H1 (cell line): ENCODE results near the gene NRXN3. TPM values are rescaled to one million over a fixed set of nuclear protein-coding genes. Genes with fewer than 3 reads are reported as not detected.

ENCODE experiments used
- FOSL1 ChIP-seq: IDR thresholded peaks from 2 replicates; pipeline ENCODE4 v1.6.1; 2011; ENCODE audit warnings: mild to moderate bottlenecking, low read depth, low read length, moderate library complexity; ENCODE audit not compliant: insufficient read depth
- KDM1A ChIP-seq: fragments of 200-600, 300-600 bp; sonication (generic); IDR thresholded peaks from 2 replicates; pipeline ENCODE4 v1.7.1; 2016; ENCODE audit warnings: mild to moderate bottlenecking, low read length, borderline replicate concordance
- RAD21 ChIP-seq, 2 experiments: IDR thresholded peaks in 1 of 2; conservative IDR thresholded peaks in 1 of 2; 2 replicates each; pipeline ENCODE4 v1.6.1; 2011; ENCODE audit warnings: low read depth in 2 of 2, low read length in 2 of 2, improper control_type of control experiment in 1 of 2, inconsistent platforms in 1 of 2, mild to moderate bottlenecking in 1 of 2, moderate library complexity in 1 of 2
- USF2 ChIP-seq: IDR thresholded peaks from 2 replicates; pipeline ENCODE4 v1.6.1; 2011; ENCODE audit warnings: low read length, improper control_type of control experiment
- polyA plus RNA-seq, 7 experiments: library from polyadenylated mRNA; depleted of rRNA in 3 of 7; stranded (reverse) in 5 of 7; unstranded in 2 of 7; fragments of >200 nt in 5 of 7; fragments of 200-250 nt in 2 of 7; gene quantifications; 1 replicate in 5 of 7; 2 replicates in 1 of 7; 4 replicates in 1 of 7; pipeline versions ENCODE4 v1.2.1 to v1.2.3, GENCODE V29; 2011 to 2013; ENCODE audit warnings: missing spikeins in 2 of 7, mixed read lengths in 2 of 7
- total RNA-seq: library from RNA; stranded (reverse); fragmentation: NEBNext Ultra II Directional; extraction: Animal tissue kit (Norgen Biotek cat#: 25700); gene quantifications from 2 replicates; pipeline ENCODE4 v1.2.1, GENCODE V29; 2021
- TF ChIP-seq, protein P1 (sequence below): fragments of 300-600 bp; sonication (generic); IDR thresholded peaks from 2 replicates; pipeline ENCODE4 v1.7.1; 2012; ENCODE audit warnings: low read length, moderate library complexity, mild to moderate bottlenecking, inconsistent platforms; ENCODE audit not compliant: insufficient replicate concordance
- TF ChIP-seq, protein P2 (sequence below): IDR thresholded peaks from 2 replicates; pipeline ENCODE4 v1.6.1; 2011; ENCODE audit warnings: low read depth, mild to moderate bottlenecking, low read length; ENCODE audit not compliant: insufficient read depth

NRXN3 gene
- total and polyA plus RNA-seq, 2 of the 8 experiments (the other 6 are each of a cell fraction or from before 2014, with no cell fraction given) = 2.6 to 4.1 TPM

- TF ChIP-seq RAD21 (IDR thresholded peaks at IDR 0.05 in 1 of 2, conservative IDR thresholded peaks at IDR 0.05 in 1 of 2; ENCODE audit: low read depth in 2 of 2, low read length in 2 of 2) (no peak), FOSL1 (no peak), KDM1A (no peak), USF2 (no peak)
- TF ChIP-seq, protein P1, sequence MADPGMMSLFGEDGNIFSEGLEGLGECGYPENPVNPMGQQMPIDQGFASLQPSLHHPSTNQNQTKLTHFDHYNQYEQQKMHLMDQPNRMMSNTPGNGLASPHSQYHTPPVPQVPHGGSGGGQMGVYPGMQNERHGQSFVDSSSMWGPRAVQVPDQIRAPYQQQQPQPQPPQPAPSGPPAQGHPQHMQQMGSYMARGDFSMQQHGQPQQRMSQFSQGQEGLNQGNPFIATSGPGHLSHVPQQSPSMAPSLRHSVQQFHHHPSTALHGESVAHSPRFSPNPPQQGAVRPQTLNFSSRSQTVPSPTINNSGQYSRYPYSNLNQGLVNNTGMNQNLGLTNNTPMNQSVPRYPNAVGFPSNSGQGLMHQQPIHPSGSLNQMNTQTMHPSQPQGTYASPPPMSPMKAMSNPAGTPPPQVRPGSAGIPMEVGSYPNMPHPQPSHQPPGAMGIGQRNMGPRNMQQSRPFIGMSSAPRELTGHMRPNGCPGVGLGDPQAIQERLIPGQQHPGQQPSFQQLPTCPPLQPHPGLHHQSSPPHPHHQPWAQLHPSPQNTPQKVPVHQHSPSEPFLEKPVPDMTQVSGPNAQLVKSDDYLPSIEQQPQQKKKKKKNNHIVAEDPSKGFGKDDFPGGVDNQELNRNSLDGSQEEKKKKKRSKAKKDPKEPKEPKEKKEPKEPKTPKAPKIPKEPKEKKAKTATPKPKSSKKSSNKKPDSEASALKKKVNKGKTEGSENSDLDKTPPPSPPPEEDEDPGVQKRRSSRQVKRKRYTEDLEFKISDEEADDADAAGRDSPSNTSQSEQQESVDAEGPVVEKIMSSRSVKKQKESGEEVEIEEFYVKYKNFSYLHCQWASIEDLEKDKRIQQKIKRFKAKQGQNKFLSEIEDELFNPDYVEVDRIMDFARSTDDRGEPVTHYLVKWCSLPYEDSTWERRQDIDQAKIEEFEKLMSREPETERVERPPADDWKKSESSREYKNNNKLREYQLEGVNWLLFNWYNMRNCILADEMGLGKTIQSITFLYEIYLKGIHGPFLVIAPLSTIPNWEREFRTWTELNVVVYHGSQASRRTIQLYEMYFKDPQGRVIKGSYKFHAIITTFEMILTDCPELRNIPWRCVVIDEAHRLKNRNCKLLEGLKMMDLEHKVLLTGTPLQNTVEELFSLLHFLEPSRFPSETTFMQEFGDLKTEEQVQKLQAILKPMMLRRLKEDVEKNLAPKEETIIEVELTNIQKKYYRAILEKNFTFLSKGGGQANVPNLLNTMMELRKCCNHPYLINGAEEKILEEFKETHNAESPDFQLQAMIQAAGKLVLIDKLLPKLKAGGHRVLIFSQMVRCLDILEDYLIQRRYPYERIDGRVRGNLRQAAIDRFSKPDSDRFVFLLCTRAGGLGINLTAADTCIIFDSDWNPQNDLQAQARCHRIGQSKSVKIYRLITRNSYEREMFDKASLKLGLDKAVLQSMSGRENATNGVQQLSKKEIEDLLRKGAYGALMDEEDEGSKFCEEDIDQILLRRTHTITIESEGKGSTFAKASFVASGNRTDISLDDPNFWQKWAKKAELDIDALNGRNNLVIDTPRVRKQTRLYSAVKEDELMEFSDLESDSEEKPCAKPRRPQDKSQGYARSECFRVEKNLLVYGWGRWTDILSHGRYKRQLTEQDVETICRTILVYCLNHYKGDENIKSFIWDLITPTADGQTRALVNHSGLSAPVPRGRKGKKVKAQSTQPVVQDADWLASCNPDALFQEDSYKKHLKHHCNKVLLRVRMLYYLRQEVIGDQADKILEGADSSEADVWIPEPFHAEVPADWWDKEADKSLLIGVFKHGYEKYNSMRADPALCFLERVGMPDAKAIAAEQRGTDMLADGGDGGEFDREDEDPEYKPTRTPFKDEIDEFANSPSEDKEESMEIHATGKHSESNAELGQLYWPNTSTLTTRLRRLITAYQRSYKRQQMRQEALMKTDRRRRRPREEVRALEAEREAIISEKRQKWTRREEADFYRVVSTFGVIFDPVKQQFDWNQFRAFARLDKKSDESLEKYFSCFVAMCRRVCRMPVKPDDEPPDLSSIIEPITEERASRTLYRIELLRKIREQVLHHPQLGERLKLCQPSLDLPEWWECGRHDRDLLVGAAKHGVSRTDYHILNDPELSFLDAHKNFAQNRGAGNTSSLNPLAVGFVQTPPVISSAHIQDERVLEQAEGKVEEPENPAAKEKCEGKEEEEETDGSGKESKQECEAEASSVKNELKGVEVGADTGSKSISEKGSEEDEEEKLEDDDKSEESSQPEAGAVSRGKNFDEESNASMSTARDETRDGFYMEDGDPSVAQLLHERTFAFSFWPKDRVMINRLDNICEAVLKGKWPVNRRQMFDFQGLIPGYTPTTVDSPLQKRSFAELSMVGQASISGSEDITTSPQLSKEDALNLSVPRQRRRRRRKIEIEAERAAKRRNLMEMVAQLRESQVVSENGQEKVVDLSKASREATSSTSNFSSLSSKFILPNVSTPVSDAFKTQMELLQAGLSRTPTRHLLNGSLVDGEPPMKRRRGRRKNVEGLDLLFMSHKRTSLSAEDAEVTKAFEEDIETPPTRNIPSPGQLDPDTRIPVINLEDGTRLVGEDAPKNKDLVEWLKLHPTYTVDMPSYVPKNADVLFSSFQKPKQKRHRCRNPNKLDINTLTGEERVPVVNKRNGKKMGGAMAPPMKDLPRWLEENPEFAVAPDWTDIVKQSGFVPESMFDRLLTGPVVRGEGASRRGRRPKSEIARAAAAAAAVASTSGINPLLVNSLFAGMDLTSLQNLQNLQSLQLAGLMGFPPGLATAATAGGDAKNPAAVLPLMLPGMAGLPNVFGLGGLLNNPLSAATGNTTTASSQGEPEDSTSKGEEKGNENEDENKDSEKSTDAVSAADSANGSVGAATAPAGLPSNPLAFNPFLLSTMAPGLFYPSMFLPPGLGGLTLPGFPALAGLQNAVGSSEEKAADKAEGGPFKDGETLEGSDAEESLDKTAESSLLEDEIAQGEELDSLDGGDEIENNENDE = no peak
- TF ChIP-seq, protein P2, sequence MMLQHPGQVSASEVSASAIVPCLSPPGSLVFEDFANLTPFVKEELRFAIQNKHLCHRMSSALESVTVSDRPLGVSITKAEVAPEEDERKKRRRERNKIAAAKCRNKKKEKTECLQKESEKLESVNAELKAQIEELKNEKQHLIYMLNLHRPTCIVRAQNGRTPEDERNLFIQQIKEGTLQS = no peak
Measured at GRCh38 chr14:78618368-78618767, 448.2 kb downstream of the NRXN3 start (continued).
